B cell (primary cell): Measurements from ENCODE around the gene ZNF138.

Experiments used
- EZH2 ChIP-seq: IDR thresholded peaks from 2 replicates; pipeline ENCODE4 v1.6.1; 2012; ENCODE audit warnings: borderline replicate concordance, low read depth, mild to moderate bottlenecking, moderate library complexity, low read length; ENCODE audit not compliant: insufficient read depth, poor library complexity, severe bottlenecking
- TF ChIP-seq, protein P1 (sequence below): fragments of 200-600 bp; IDR thresholded peaks from one replicate; pipeline ENCODE4 v1.8.0; 2022; ENCODE audit warnings: antibody characterized with exemption, mild to moderate bottlenecking

DNA sequence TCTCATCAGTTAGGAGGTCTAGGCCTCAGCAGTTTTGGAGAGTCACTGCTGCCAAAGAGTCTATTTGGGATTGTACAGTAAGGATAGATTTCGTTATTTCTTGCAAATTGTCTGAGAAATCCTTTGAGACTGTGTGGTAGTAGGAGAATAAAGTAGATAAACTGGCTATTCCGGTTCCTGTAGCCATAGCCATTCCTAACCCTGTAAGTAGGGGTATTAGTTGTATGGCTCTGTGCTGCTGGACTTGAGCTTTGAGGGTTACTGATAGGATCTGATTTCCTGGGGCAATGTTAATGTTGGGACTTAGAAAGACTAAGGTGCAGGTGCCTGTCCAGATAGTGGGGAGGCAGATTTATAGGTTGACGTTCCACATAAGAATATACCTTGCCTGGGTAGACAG is 36.1 kb upstream of the ZNF138 start:
- TF ChIP-seq, protein P1, sequence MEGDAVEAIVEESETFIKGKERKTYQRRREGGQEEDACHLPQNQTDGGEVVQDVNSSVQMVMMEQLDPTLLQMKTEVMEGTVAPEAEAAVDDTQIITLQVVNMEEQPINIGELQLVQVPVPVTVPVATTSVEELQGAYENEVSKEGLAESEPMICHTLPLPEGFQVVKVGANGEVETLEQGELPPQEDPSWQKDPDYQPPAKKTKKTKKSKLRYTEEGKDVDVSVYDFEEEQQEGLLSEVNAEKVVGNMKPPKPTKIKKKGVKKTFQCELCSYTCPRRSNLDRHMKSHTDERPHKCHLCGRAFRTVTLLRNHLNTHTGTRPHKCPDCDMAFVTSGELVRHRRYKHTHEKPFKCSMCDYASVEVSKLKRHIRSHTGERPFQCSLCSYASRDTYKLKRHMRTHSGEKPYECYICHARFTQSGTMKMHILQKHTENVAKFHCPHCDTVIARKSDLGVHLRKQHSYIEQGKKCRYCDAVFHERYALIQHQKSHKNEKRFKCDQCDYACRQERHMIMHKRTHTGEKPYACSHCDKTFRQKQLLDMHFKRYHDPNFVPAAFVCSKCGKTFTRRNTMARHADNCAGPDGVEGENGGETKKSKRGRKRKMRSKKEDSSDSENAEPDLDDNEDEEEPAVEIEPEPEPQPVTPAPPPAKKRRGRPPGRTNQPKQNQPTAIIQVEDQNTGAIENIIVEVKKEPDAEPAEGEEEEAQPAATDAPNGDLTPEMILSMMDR, result no peak
- TF ChIP-seq EZH2, result no peak
